Measurements from ENCODE around the gene ZNF285.

GRCh38 chr19:44435441-44435840 is 34.0 kb upstream of the ZNF285 start:
- TF ChIP-seq CTCF (IDR thresholded peaks at IDR 0.05) (no peak), POLR2AphosphoS5 (IDR thresholded peaks at IDR 0.05; ENCODE audit: insufficient read depth in 1 of 2, low read depth in 1 of 2) (no peak), POLR2A (IDR thresholded peaks at IDR 0.05) (no peak)

Measured in vagina (tissue), 2 donors.